B cell (primary cell): ENCODE measurements around the gene SEC16B.

ENCODE experiments used
- CTCF ChIP-seq: fragments of 200-600 bp; IDR thresholded peaks from one replicate; pipeline ENCODE4 v1.8.0; 2022; ENCODE audit warnings: antibody characterized with exemption, mild to moderate bottlenecking
- EZH2 ChIP-seq: IDR thresholded peaks from 2 replicates; pipeline ENCODE4 v1.6.1; 2012; ENCODE audit warnings: borderline replicate concordance, low read depth, mild to moderate bottlenecking, moderate library complexity, low read length; ENCODE audit not compliant: insufficient read depth, poor library complexity, severe bottlenecking

GRCh38 chr1:177934461-177934860 is 35.4 kb downstream of the SEC16B start:
- TF ChIP-seq CTCF (no peak), EZH2 (no peak)
